H54 (cell line): ENCODE measurements around the gene RNF25.

Source experiments
- DNase-seq: peaks from one replicate; pipeline ENCODE4 v3.0.0; 2011; ENCODE audit warnings: low spot score, mixed read lengths; ENCODE audit not compliant: insufficient read length
- FAIRE-seq: peaks from 3 replicates; lab custom pipeline; 2011; peaks lifted over from hg19 to GRCh38; lab: Jason Lieb, UNC
- POLR2A ChIP-seq: IDR thresholded peaks from 2 replicates; pipeline ENCODE4 v1.6.1; 2011; ENCODE audit warnings: low read depth, mild to moderate bottlenecking, low read length

The RNF25 gene

GRCh38 chr2:218708086-218708485 lies 36.3 kb upstream of the RNF25 start:
- DNase-seq = no peak
- no peak for FAIRE-seq
- TF ChIP-seq POLR2A = no peak

GRCh38 chr2:218703341-218703740 lies 31.5 kb upstream of the RNF25 start:
- no peak for FAIRE-seq
- TF ChIP-seq POLR2A = no peak

GRCh38 chr2:218701806-218702205 lies 30.0 kb upstream of the RNF25 start:
- TF ChIP-seq POLR2A = no peak
- DNase-seq (no peak), FAIRE-seq (no peak)

More at GRCh38 chr2:218703341-218703740, 31.5 kb upstream of the RNF25 start:
- no peak for DNase-seq

- no peak for DNase-seq
- no peak for TF ChIP-seq POLR2A
- no peak for FAIRE-seq
These were observed 27.1 kb upstream of the RNF25 start for GRCh38 chr2:218698885-218699284.

- no peak for FAIRE-seq
- no peak for DNase-seq
- no peak for TF ChIP-seq POLR2A
These were observed 22.8 kb upstream of the RNF25 start for GRCh38 chr2:218694405-218695145.

- TF ChIP-seq POLR2A = no peak
- DNase-seq (peak; percentile 19), FAIRE-seq (no peak)
These were observed 19.4 kb upstream of the RNF25 start for GRCh38 chr2:218691234-218691633.

- DNase-seq = peak; percentile 52
- FAIRE-seq = peak; percentile 95
These were observed 15.7 kb upstream of the RNF25 start for GRCh38 chr2:218687400-218688060.

- TF ChIP-seq POLR2A = no peak
- DNase-seq (no peak), FAIRE-seq (no peak)
These were observed 8.3 kb upstream of the RNF25 start for GRCh38 chr2:218680061-218680460.

- FAIRE-seq (peak; percentile 41), DNase-seq (no peak)
- TF ChIP-seq POLR2A = no peak
These were observed 7.3 kb upstream of the RNF25 start for GRCh38 chr2:218679119-218679518.

GRCh38 chr2:218671097-218671653 lies 627 bp downstream of the RNF25 start:
- no peak for TF ChIP-seq POLR2A
- no peak for DNase-seq
- no peak for FAIRE-seq

- DNase-seq (no peak), FAIRE-seq (no peak)
- TF ChIP-seq POLR2A = no peak
These were observed 7.1 kb downstream of the RNF25 start for GRCh38 chr2:218664653-218665052.

- FAIRE-seq (no peak), DNase-seq (no peak)
- no peak for TF ChIP-seq POLR2A
These were observed 7.9 kb downstream of the RNF25 start for GRCh38 chr2:218663901-218664300.

GRCh38 chr2:218662827-218663226 lies 9.0 kb downstream of the RNF25 start:
- FAIRE-seq (no peak), DNase-seq (no peak)
- no peak for TF ChIP-seq POLR2A

- DNase-seq = no peak
- FAIRE-seq = no peak
- no peak for TF ChIP-seq POLR2A
These were observed 9.4 kb downstream of the RNF25 start for GRCh38 chr2:218662377-218662776.
